ENCODE results near the gene SLC16A13.

SLC16A13 gene

GRCh38 chr17:7014261-7014994, 21.4 kb upstream of the SLC16A13 start:
- peak; percentile 95 for DNase-seq (ENCODE audit: low read depth in 2 of 2)

DNA sequence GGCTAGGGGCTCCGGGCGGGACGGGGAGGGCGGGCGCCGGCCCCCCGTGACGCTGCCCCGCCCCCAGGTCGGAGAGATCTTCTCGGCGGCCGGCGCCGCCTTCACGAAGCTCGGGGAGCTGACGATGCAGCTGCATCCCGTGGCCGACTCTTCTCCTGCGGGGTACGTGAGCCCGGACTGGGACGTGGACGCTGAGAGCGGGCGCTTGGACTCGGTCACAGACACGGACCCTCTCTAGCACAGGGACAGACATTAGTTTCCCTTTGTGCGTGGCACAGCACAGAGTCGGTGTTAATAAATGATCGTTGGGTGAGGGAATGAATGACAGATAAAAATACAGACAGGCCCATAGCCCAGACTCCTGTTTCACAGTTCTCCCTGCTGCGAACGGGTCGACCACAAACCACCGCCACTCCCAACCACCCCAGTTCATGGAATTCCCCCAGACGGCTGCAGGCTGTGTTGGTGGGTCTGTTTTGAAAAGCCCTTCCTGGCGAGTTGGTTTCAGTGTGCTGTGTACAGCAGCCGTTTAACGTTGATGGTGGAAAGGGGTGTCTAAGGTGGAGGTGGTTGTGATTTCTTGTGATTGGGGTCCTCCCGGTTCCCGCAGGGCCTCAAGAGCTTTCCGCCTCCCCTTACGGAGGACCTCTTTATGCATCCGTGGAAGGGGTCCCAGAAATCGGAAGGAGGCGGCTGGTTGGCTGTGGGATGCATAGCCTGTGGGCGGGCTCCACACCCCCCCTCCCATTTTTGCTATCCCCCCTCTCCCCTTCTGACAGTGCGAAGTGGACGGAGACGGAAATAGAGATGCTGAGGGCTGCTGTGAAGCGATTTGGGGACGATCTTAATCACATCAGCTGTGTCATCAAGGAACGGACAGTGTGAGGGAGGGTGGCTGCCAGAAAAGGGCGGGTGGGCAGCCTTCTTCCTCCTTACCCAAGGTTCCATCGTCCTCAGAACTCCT, 20.5 kb upstream of the SLC16A13 start:
- peak; percentile 60 for DNase-seq (ENCODE audit: low read depth in 2 of 2)

DNA sequence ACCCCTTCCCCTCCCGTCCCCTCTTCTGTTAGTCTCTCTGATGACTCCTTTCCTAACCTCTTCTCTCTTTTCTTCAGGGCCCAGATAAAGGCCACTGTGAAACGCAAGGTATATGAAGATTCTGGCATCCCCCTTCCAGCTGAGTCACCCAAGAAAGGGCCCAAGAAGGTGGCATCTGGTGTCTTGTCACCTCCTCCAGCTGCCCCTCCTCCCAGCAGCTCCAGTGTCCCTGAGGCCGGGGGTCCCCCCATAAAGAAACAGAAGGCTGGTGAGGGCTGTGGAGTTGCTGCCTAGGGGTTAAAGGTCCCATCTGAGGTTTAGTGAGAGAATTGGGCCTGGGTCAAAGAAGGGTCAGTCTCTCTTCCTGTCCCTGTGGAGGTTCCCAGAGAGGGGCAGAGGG, 19.4 kb upstream of the SLC16A13 start:
- no peak for DNase-seq (ENCODE audit: low read depth in 2 of 2)

GRCh38 chr17:7016886-7017826, 18.7 kb upstream of the SLC16A13 start:
- no peak for DNase-seq (ENCODE audit: low read depth in 2 of 2)

- no peak for DNase-seq (ENCODE audit: low read depth in 2 of 2)
Observed at GRCh38 chr17:7017827-7018200, 18.0 kb upstream of the SLC16A13 start.

DNA sequence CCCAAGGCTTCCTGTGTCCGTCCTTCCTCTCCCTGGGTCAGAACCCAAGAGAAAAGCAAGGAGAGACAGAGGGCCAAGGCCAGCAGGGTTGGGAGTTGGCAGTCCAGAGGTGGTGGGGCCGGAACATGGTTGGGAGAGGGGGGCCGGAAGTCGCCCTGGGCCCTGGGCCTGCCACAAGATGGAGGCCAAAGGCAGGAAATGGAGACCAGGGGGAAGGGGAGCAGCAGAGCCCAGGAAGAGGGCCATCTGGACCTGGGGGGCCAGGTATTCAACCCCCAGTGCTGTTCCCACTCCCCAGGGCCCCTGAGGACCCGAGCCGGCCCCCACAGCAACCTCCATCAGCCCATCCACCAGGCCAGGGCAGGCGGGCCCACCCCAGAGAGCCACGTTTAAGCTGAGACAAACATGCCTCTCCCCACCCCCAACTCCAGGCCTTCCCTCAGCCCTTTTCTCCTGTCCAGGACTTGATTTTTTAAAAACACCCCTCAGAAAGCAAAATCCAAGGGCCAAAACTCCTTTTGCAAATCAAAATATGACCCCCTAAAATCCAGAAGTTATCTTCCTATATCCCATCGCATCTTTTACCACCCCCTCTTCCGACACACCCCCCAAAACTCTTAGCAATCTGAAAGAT, 17.4 kb upstream of the SLC16A13 start:
- no peak for DNase-seq (ENCODE audit: low read depth in 2 of 2)

- no peak for DNase-seq (ENCODE audit: low read depth in 2 of 2)
Observed at GRCh38 chr17:7019367-7019766, 16.4 kb upstream of the SLC16A13 start.

- no peak for DNase-seq (ENCODE audit: low read depth in 2 of 2)
Observed at GRCh38 chr17:7019839-7020519, 15.8 kb upstream of the SLC16A13 start.

- DNase-seq (ENCODE audit: low read depth in 2 of 2) = no peak
Observed at GRCh38 chr17:7020894-7021664, 14.7 kb upstream of the SLC16A13 start.

- peak; percentile 74 for DNase-seq (ENCODE audit: low read depth in 2 of 2)
Observed at GRCh38 chr17:7021993-7022778, 13.6 kb upstream of the SLC16A13 start.

- DNase-seq (ENCODE audit: low read depth in 2 of 2) = no peak
Observed at GRCh38 chr17:7022781-7023571, 12.8 kb upstream of the SLC16A13 start, which contains the start of gene BCL6B. Gene BCL6B (plus strand): TSS chr17:7023050. CDS start chr17:7023672, 622 bp downstream.

DNA sequence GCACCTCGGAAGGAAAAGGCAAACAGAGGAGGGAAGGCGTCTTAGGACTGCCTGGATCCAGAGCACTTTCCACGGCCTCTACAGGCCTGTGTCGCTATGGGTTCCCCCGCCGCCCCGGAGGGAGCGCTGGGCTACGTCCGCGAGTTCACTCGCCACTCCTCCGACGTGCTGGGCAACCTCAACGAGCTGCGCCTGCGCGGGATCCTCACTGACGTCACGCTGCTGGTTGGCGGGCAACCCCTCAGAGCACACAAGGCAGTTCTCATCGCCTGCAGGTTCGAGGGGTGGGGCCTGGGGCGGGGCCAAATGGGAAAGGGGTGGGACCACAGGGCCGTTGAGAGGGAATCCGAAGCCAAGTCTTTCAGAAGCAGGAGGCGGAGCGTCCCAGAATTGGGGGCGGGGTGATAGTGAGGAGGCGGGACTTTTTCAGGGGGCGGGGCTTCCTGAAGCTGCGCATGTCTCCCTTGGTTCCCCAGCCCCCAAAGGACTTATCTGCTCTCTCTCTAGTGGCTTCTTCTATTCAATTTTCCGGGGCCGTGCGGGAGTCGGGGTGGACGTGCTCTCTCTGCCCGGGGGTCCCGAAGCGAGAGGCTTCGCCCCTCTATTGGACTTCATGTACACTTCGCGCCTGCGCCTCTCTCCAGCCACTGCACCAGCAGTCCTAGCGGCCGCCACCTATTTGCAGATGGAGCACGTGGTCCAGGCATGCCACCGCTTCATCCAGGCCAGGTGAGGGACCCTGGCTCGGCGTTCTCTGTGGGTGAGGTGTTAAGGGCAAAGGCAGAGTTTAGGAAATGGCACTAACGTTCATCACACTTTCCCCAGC, 12.0 kb upstream of the SLC16A13 start:
- peak; percentile 90 to 96 for DNase-seq (ENCODE audit: low read depth in 2 of 2)

GRCh38 chr17:7024402-7024785, 11.4 kb upstream of the SLC16A13 start:
- no peak for DNase-seq (ENCODE audit: low read depth in 2 of 2)

DNA sequence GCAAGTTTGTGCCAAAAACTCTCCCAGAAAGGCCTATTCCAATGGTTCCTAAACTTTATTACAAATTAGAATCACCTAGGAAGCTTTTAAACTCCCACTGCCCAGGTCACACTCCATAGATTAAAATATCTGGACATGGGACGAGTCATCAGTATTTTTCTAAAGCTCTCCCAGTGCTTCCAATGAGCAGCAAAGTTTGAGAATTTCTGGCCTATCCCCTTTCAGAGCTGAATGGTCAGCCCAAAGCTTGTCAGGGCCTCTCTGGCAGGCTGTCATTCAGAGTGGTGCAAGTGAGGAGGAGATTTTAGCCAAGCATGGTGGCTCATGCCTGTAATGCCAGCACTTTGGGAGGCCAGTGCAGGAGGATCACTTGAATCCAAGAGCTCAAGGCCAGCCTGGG, 10.6 kb upstream of the SLC16A13 start:
- no peak for DNase-seq (ENCODE audit: low read depth in 2 of 2)

GRCh38 chr17:7026471-7027115, 9.2 kb upstream of the SLC16A13 start:
- no peak for DNase-seq (ENCODE audit: low read depth in 2 of 2)

DNA sequence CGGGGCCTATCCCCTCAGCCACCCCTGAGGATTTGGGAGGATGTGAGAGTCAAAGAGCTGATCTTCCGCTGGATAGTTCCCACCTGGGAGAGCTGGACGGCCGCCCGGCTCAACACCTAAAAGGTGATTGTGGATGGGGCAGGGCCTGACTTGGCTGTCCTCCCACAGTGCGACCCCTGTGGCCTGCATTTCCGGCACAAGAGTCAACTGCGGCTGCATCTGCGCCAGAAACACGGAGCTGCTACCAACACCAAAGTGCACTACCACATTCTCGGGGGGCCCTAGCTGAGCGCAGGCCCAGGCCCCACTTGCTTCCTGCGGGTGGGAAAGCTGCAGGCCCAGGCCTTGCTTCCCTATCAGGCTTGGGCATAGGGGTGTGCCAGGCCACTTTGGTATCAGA, 8.5 kb upstream of the SLC16A13 start:
- no peak for DNase-seq (ENCODE audit: low read depth in 2 of 2)

DNA sequence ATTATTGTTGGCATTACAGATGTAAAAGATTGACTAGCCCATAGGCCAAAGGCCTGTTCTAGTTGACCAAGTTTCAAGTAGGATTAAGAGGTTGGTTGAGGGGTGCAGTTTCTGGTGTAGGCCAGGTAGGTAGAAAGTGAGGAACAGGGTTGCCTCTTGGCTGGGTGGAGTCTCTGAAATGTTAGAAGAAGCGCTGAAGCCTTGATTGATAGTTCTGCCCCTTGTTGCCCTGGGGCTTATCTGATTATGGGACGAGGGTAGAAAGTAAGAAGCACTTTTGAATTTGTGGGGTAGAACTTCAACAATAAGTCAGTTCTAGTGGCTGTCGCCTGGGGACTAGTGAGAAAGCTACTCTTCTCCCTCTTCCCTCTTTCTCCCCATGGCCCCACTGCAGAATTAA, 6.7 kb upstream of the SLC16A13 start:
- DNase-seq (ENCODE audit: low read depth in 2 of 2) = no peak

All from activated CD4-positive, alpha-beta T cell treated with anti-CD3 and anti-CD28 coated beads for 24 hours (primary cell).